GM18508 (cell line): ENCODE data around the gene CNPY4.
"Not testable (repeated sequence)": the region's sequence is repeated elsewhere in the genome, so short reads cannot be mapped to it uniquely, and the experiment has no call there.

Experiments
- ATAC-seq: cut with Tn5 transposase; IDR thresholded peaks from one replicate; pipeline ENCODE4 v1.9.1; 2021; ENCODE audit warnings: moderate number of reproducible peaks; ENCODE audit not compliant: insufficient read depth, unreplicated experiment

CNPY4 gene

GRCh38 chr7:100141555-100141949 lies 22.1 kb downstream of the CNPY4 start:
- no peak for ATAC-seq

DNA sequence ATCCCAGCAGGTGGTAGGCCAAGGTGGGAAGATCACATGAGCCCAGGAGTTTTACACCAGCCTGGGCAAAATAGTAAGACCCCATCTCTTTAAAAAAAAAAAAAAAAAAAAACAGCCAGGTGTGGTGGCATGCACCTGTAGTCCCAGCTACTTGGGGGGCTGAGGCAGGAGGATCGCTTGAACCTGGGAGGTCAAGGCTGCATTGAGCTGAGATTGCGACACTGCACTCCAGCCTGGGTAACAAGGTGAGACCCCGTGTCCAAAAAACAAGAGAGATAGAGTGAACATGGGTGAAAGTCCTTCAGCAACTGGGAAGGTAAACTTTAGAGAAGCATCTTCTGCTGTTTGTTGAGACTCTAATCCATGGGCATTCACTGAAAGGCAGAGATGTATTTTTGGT lies 23.0 kb downstream of the CNPY4 start:
- no peak for ATAC-seq

GRCh38 chr7:100146350-100146749 lies 26.9 kb downstream of the CNPY4 start:
- not testable (repeated sequence) for ATAC-seq

GRCh38 chr7:100147278-100147677 lies 27.8 kb downstream of the CNPY4 start:
- ATAC-seq: no peak

GRCh38 chr7:100148225-100148558 lies 28.8 kb downstream of the CNPY4 start:
- no peak for ATAC-seq

GRCh38 chr7:100148559-100149328 lies 29.3 kb downstream of the CNPY4 start, which contains the start of gene LAMTOR4:
Gene LAMTOR4, plus strand, starts transcription at chr7:100148918. Its CDS starts 55 bp downstream, at chr7:100148973.
- ATAC-seq: peak; percentile 97

DNA sequence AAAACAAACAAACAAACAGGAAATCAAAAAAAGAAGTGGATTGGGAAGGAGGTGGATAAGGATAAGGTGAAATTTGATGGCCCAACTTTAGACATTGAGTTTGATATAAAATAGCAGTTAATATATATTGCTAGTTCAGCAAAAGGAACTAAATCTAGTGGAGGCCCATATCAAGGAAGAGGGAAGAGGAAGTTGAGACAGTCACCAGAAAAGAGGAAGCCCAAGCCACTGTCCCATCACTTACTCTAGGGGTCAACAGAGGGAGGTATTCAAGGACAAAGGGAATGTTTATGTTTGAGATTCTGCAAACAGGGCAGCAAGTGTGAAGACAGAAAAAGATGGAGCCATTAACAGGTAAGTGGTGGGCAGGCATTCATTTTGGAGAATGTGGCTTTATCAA lies 33.0 kb downstream of the CNPY4 start:
- ATAC-seq: no peak

DNA sequence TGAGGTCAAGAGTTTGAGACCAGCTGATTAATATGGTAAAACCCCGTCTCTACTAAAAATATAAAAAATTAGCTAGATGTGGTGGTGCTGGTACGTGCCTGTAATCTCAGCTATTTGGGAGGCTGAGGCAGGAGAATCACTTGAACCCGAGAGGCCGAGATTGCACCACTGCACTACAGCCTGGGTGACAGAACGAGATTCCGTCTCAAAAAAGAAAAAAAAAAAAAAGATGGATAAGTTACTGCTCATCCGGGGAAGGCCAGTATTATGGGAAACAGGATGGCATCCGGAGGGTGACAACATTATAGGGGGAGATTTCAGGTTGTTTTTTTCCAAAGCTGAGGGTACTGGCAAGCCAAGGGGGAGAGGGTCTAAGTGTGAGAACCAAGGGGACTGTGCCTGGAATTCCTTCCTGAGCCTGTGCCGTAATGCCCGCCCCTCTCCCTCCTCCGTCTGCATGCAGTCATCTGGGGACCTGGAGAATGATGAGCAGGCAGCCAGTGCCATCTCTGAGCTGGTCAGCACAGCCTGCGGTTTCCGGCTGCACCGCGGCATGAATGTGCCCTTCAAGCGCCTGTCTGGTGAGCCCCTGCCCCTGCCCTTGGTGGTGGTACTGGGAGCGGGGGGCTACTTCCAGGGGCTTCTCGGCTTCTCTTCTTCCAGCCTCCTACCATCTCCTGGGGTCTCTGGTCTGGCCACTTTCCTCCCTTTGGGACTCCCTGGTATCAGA lies 33.7 kb downstream of the CNPY4 start:
- no peak for ATAC-seq

DNA sequence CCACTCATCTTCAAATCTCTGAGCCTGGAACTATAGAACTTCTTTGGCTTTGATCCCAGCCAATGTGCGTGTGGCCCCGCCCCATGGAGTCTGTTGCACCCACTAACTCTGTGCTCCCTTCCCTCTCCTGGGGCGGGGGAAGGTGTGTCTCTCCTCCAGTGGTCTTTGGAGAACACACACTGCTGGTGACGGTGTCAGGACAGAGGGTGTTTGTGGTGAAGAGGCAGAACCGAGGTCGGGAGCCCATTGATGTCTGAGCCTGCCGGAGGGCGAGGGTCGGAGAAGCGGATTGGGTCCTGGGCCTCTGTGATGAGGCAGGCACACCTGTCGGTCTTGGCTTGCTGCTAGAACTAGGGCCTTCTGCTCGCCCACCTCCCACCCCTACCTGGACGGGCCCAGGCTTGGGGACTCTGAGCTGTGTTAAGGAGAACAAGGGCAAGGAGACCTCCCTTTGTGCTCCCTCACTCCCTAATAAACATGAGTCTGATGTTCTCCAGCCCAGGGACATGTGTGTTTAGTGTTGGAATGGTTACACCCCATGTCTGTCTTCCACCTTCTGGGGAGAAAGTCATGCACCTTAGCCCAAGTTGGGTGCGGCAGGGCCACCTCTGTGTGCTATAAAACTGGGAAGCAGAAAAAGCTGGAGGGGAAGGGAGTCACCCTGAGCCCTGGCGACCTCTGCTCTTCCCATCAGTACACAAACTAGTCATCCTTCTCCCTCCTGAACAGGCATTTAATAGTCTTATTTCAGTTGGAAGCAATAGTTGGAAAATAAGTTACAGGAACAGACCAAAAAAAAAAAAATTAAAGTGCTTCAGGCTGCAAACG lies 34.5 kb downstream of the CNPY4 start:
- ATAC-seq: no peak

DNA sequence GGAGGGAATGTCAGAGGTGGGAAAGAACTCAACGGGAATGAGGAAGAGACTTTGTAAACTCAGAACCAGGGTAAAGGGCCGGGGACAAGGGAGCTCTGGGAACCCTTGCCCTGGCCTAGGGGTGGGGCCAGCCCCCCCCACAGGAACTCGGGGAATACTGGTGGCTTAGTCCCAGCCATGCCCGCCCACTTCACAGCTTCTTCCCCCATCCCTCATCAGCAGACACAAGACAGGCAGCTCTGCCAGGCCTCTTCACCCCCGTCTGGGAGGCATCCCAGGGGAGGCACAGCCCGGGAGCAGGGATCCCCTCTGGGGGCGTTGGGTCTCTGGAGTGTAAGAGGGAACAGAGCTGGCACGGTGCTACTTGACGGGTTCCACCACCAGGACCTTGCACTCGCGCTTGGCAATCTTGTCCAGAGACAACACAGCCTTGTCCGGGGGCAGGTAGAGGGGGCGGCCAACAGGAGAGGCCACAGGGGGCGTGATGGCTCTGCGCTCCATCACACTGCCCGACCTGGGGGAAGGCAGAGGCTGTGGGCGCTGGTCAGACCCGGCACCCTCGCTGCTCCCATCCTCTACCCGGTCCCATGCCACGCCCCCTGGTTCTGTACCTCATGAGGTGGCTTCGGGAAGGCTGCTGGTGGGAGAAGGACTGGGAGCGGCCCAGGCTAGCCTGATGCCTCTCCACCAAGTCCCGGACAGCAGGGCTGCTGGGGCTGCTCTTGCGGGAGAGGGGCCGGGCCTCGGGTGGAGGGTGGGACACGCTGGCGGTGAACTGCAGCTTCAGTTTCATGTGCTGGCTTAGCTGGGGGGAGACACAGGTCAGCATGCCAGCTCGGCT lies 35.4 kb downstream of the CNPY4 start:
- ATAC-seq: no peak

GRCh38 chr7:100155553-100156317 lies 36.3 kb downstream of the CNPY4 start:
- no peak for ATAC-seq

- no peak for ATAC-seq
Observed at GRCh38 chr7:100156331-100157068, 37.1 kb downstream of the CNPY4 start.

DNA sequence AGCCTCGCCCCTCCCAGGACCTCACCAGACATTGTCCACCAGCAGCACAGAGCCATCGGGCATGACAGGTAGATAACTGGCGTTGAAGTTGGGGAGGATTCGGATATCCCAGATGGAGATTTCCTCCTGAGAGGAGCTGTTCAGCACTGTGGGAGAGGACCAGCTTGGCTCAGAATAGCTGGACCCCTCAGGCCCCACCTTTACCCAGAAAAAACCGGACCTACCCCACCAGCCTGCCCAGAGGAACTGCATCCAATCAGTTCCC lies 37.6 kb downstream of the CNPY4 start:
- no peak for ATAC-seq

- ATAC-seq: no peak
Observed at GRCh38 chr7:100157334-100158228, 38.1 kb downstream of the CNPY4 start.

GRCh38 chr7:100158229-100159098 lies 39.0 kb downstream of the CNPY4 start, which contains the start of gene TRAPPC14:
Gene TRAPPC14, minus strand, starts transcription at chr7:100158723. Its CDS starts 224 bp downstream, at chr7:100158499.
- ATAC-seq: no peak

DNA sequence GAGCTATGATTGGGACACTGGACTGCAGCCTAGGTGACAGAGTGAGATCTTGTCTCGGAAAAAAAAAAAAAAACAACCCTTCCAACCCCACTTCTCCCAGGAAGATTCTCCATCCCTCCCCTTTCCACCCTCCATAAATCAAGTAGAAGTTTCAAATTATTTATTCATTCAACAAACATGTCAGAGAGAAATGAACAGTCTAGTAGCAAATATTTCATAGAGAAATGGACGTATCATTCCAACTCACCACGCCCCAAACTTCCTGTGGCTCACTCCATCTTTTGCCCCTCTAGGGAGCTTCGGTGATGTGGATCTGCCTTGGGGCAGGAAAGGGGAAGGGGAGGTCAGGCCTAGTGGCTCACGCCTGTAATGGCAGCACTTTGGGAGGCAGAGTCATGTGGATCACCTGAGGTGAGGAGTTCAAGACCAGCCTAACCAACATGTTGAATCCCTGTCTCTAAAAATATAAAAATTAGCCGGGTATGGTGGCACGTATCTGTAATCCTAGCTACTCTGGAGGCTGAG lies 39.7 kb downstream of the CNPY4 start:
- ATAC-seq: no peak

GRCh38 chr7:100160067-100160466 lies 40.6 kb downstream of the CNPY4 start:
- no peak for ATAC-seq
